Activated effector memory CD4-positive, alpha-beta T cell treated with Interleukin-2 at 50 U/mL for 16 hours (primary cell): ENCODE measurements around the gene FRMD4A.
A peak's percentile ranks its signal among the peaks of the same experiment; 100 is the strongest.

Experiments used
- DNase-seq: peaks from one replicate; pipeline ENCODE4 v3.0.0-alpha.2; 2020

Gene FRMD4A

DNA sequence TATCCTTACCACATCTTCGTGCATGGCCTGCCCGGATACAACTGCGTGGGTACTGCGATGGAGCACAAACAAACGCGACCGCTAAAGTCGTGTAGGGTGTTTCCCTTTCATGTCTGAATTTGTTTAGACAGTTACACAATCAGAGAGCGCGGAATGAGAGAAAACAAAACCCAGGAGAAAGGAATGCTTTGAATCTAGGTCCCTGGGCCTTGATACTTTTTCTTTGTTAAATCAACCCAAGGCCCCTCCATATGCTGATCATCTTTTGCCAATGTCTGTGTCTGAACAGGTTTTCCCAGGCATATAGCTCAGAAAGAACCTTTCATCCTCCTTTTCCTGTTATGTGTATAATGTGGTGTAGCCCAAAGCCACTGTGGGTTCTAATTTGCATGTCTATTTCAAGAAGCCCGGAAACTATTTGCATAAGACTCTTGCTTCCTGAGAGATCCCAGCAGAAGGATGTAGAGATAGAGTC lies 145.8 kb downstream of the FRMD4A start:
- DNase-seq = peak; percentile 38

- no peak for DNase-seq
Observed at GRCh38 chr10:14182781-14183180, 147.9 kb downstream of the FRMD4A start.

DNA sequence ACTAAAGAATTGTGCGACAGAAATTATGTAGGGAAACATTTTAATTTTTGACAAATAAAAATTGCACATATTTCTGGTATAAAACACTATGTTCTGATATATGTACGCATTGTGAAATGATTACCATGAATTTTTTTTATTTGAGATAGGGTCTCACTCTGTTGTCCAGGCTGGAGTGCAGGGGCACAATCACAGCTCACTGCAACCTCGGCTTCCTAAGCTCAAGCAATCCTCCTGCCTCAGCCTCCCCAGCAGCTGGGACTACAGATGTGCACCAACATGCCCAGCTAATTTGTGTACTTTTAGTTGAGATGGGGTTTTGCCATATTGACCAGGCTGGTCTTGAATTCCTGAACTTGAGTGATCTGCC lies 149.2 kb downstream of the FRMD4A start:
- DNase-seq = no peak

DNA sequence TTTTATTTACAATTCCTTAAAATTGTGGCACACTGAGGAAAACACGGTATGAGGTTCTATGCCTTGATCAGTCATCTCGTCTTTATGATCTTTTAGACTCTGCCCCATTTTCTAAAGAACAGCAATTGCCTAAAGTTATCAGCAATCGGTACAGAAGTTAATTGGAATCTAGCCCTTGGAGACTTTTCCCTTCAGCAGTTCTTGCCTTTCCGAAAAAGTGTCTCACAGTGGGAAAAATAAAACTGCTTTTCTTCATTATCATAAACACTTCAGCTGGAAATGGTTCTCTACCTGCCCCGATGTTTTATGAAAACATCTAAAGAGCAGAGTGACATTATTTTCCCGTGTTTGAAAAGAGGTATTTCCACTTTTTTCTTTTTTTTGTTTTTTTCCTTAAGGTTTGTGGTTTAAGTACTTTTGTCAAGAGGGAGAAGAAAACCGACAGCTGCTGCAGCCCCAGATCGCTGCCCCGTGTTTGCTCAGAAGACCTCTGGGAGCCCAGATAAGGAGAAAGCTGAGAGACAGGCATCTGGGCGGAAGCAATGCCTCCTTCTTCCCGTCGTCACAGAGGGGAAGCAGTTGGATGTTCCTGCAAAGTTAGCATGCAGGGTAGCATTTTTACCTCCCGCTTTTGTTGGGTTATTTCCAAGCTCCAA lies 149.7 kb downstream of the FRMD4A start:
- DNase-seq = no peak

DNA sequence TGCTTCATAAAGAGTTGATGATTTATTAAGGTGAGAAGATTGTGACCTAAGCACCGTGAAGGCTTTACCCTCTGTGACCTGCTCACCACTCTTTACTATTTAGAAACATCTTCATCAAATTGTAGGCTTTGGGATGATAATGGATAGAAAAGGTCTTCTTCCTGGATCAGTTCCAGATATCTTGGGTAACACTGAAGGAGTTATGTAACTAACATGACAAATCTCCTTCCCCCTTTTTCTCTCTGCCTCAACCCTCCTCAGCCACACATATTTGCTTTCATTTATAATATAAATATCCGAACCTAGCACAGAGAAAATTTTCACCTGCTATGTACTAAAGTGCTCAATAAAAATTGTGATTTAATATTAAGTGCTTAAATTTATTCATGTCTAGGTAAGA lies 151.5 kb downstream of the FRMD4A start:
- no peak for DNase-seq

GRCh38 chr10:14173706-14174594 lies 156.8 kb downstream of the FRMD4A start:
- no peak for DNase-seq

- DNase-seq = no peak
Observed at GRCh38 chr10:14173391-14173705, 157.4 kb downstream of the FRMD4A start.

DNA sequence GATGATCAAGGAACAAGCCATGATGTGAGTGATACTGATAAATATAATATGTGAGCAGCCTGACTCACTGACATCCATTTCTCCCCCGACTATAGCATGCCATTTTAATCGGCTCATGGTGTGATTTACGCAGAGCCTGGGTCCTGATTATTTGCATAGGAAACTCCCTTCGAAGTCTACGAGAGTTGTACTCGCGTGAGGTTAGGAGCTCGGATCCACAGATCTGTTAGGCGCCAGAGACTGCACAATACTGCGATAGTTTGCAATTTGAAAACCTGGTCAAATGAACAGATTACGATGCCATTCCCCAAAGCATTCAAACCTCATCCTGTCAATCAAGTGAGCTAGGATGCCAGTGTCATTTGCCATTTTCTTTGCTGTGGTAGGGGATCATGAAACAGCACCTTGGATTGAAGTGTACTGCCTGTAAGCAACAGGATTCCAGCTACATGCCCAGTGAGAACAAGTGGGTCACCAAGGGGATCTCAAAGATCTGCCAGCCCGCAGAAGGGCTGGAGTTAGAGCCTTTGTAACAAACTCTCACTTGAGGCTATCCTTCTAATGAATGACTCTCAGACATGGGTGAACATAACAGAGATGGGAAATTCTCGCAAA lies 158.3 kb downstream of the FRMD4A start:
- no peak for DNase-seq

- no peak for DNase-seq
Observed at GRCh38 chr10:14171336-14171735, 159.4 kb downstream of the FRMD4A start.

- no peak for DNase-seq
Observed at GRCh38 chr10:14163377-14164086, 167.2 kb downstream of the FRMD4A start.

DNA sequence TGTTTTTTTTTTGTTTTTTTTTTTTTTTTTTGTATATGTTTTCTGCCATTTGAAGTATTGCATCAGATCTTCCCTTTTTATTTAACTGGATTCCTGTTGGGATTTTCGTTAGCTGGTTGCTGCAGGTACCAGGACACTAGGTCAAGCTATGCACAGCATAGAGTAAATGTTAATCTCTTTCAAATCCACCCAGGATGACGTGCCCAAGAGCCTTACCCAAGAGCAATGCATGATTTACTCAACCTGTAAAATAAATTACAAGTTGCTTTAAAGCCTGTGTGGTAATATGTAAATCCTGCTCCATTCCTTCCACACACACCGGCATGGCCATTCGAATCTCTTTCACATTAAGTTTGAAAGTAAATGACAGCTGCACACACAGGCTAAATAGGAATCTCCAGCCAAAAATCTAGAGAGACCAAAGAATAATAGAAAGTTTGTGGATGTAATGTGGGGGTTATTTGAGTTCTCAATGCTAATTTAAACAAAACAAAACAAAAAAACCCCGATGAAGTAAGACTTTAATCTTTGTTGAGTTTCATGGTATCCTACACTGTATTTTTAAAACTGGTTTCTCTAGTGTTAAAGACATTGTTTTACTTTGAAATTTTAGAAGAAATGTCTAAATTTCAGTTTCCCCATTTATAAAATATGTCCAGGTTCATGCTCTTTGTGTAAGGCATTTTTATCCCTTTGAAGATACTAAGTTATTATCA lies 167.9 kb downstream of the FRMD4A start:
- no peak for DNase-seq

GRCh38 chr10:14162061-14162460 lies 168.7 kb downstream of the FRMD4A start:
- DNase-seq = no peak

DNA sequence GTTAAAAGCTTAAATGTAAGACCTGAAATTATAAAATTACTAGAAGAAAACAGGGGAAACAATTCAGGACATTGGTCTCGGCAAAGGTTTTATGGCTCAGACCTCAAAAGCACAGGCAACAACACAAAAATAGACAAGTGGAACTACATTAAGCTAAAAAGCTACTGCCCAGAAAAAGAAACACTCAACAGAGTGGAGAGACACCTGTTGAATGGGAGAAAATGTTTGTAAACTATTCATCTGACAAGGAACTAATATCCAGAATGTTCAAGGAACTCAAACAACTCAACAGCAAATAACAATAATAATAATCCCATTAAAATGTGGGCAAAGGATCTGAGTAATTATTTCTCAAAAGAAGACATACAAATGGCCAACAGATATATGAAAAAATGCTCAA lies 170.4 kb downstream of the FRMD4A start:
- DNase-seq = no peak

DNA sequence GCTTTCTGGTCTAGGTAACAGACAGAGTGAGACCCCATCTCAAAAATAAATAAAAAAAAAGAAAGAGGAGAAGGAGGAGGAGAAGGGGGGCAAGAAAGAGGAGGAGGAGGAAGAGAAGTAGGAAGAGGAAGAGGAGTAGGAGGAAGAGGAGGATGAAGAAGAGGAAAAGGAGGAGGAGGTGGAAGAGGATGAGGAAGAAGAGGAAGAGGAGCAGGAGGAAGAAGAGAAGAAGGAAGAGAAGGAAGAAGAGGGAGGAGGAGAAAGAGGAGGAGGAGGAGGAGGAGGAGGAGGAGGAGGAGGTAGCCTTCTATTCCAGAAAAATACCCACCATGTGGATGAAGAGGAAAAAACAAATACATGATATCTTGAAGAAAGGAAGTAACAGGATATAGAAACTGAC lies 172.1 kb downstream of the FRMD4A start:
- no peak for DNase-seq

- no peak for DNase-seq
Observed at GRCh38 chr10:14156104-14156503, 174.6 kb downstream of the FRMD4A start.

GRCh38 chr10:14153570-14154055 lies 177.1 kb downstream of the FRMD4A start:
- DNase-seq = no peak

DNA sequence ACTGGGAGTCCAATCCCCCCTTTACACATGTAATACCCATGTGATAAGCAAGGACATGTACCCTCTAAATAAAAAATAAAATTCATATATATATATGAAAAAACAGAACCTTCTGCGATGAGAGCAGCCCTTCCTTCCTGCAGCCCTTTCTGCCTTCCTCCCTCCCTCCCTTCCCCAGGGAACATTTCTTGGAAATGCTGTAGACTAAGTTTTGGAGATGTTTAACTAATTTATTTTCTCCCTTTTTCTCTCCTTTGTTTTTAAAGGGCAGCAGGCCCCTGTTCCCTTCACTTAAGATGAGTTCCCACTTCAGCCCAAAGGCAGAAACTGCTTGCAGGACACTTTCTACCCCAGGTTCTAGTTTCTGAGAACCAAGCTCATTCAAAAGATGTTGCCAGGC lies 179.2 kb downstream of the FRMD4A start:
- DNase-seq = no peak

DNA sequence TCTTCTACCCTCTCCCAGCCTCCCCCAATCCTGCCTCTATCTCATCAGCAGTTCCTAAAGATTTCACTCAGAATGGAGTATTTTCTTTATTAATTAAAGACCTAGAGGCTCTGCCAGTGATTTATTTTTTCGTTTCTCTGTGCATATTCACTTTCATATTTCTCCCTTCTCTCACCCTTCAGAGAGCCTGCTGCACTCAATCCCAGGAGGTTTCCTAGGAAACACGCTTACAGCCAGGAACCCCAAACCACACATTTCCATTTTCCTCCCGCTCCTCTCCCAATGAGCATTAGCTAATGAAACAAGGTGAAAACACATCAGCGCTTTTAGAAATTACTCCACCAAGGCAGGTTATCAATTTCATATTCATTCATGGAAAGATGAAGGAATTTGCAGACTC lies 180.2 kb downstream of the FRMD4A start:
- no peak for DNase-seq

- DNase-seq = no peak
Observed at GRCh38 chr10:14146501-14146900, 184.2 kb downstream of the FRMD4A start.

- no peak for DNase-seq
Observed at GRCh38 chr10:14146025-14146424, 184.7 kb downstream of the FRMD4A start.

GRCh38 chr10:14144451-14144850 lies 186.3 kb downstream of the FRMD4A start:
- DNase-seq = no peak

DNA sequence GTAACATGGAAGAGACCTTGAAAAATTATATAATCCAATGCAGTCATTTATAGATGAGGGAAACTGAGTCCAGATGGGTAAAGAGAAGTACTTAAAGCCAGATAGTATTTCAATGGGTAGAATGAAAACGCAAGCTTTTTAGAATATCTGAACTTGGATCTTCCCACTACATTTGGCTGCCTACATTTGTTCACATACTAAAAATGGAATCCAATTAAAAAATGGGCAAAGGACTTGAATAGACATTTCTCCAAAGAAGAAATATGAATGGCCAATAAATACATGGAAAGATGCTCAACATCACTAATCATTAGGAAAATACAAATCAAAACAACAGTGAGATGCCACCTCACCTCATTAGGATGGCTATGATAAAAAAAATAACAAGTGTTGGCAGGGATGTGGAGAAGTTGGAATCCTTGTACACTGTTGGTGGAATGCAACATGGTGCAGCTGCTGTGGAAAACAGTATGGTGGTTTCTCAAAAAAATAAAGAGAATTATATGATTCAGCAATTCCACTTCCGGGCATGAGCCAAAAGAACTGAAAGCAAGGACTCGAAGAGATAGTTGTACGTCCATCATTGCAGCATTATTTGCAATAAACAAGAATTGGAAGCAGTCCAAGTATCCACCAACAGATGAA lies 188.0 kb downstream of the FRMD4A start:
- no peak for DNase-seq
